HPDE6-E6E7 (cell line): Measurements from ENCODE around the gene SASH1.
A peak's percentile ranks its signal among the peaks of the same experiment; 100 is the strongest.

Experiments
- DNase-seq: peaks from one replicate; pipeline ENCODE4 v3.0.0; 2011; ENCODE audit warnings: missing footprints; ENCODE audit errors: extremely low spot score

The SASH1 gene

GRCh38 chr6:148342350-148343046, at the start of gene SASH1:
SASH1 (plus strand) TSS chr6:148342838; CDS start chr6:148343068, 230 bp downstream.
- peak; percentile 58 for DNase-seq

GRCh38 chr6:148293181-148293995, 49.2 kb upstream of the SASH1 start:
- no peak for DNase-seq

- DNase-seq, result no peak
Measured at GRCh38 chr6:148294059-148294458, 48.6 kb upstream of the SASH1 start.

- DNase-seq, result no peak
Measured at GRCh38 chr6:148295261-148295887, 47.3 kb upstream of the SASH1 start.

GRCh38 chr6:148296771-148297170, 45.9 kb upstream of the SASH1 start:
- DNase-seq, result no peak

- DNase-seq, result no peak
Measured at GRCh38 chr6:148298683-148299082, 44.0 kb upstream of the SASH1 start.

GRCh38 chr6:148303616-148304015, 39.0 kb upstream of the SASH1 start:
- no peak for DNase-seq

- DNase-seq, result no peak
Measured at GRCh38 chr6:148304976-148305375, 37.7 kb upstream of the SASH1 start.

- DNase-seq, result no peak
Measured at GRCh38 chr6:148306286-148306685, 36.4 kb upstream of the SASH1 start.

- DNase-seq, result peak; percentile 53
Measured at GRCh38 chr6:148307405-148307804, 35.2 kb upstream of the SASH1 start.

GRCh38 chr6:148309301-148309700, 33.3 kb upstream of the SASH1 start:
- no peak for DNase-seq

GRCh38 chr6:148311966-148312669, 30.5 kb upstream of the SASH1 start:
- DNase-seq, result no peak

GRCh38 chr6:148313488-148313887, 29.1 kb upstream of the SASH1 start:
- no peak for DNase-seq

GRCh38 chr6:148316308-148316707, 26.3 kb upstream of the SASH1 start:
- DNase-seq, result no peak

GRCh38 chr6:148317051-148317450, 25.6 kb upstream of the SASH1 start:
- no peak for DNase-seq

GRCh38 chr6:148317739-148318138, 24.9 kb upstream of the SASH1 start:
- no peak for DNase-seq

GRCh38 chr6:148322704-148323103, 19.9 kb upstream of the SASH1 start:
- no peak for DNase-seq

GRCh38 chr6:148323344-148323743, 19.3 kb upstream of the SASH1 start:
- no peak for DNase-seq

- DNase-seq, result no peak
Measured at GRCh38 chr6:148324297-148324985, 18.2 kb upstream of the SASH1 start.

- DNase-seq, result no peak
Measured at GRCh38 chr6:148325316-148326068, 17.1 kb upstream of the SASH1 start.
